Liver (tissue), 9 donors: Measurements from ENCODE around the gene RASA4B. TPM values are rescaled to one million over a fixed set of nuclear protein-coding genes. Genes with fewer than 3 reads are reported as not detected.

Source experiments
- DNase-seq: peaks from one replicate; pipeline ENCODE4 v3.0.0-alpha.2; 2017; ENCODE audit warnings: low spot score
- H3K27ac ChIP-seq, 2 donors: one replicate each; pipeline ENCODE4 v1.7.0; 2013; ENCODE audit warnings: inconsistent platforms in 2 of 2, low read length in 2 of 2, control low read depth in 1 of 2, low read depth in 1 of 2, mild to moderate bottlenecking in 1 of 2
- H3K27me3 ChIP-seq, 4 donors: one replicate each; pipeline versions ENCODE4 v1.6.1 to v1.7.0; 2013; ENCODE audit warnings: low read length in 3 of 4, inconsistent platforms in 1 of 4, mild to moderate bottlenecking in 1 of 4, moderate library complexity in 1 of 4; ENCODE audit not compliant: control insufficient read depth in 4 of 4, insufficient read depth in 4 of 4
- H3K36me3 ChIP-seq, 4 donors: one replicate each; pipeline versions ENCODE4 v1.6.1 to v1.7.0; 2013; ENCODE audit warnings: low read length in 3 of 4, mild to moderate bottlenecking in 3 of 4, low read depth in 1 of 4, moderate library complexity in 1 of 4; ENCODE audit not compliant: control insufficient read depth in 4 of 4, insufficient read depth in 3 of 4
- H3K4me1 ChIP-seq, 4 donors: one replicate each; pipeline versions ENCODE4 v1.6.1 to v1.7.0; 2013; ENCODE audit warnings: low read length in 3 of 4, mild to moderate bottlenecking in 3 of 4, moderate library complexity in 1 of 4; ENCODE audit not compliant: control insufficient read depth in 4 of 4, insufficient read depth in 4 of 4
- H3K4me3 ChIP-seq, 3 donors: one replicate each; pipeline versions ENCODE4 v1.6.1 to v1.7.0; 2013; ENCODE audit warnings: low read length in 3 of 3, control low read depth in 1 of 3, low read depth in 1 of 3, mild to moderate bottlenecking in 1 of 3
- H3K9ac ChIP-seq, 2 donors: one replicate each; pipeline ENCODE4 v1.7.0; 2013; ENCODE audit warnings: low read length in 2 of 2, mild to moderate bottlenecking in 2 of 2, moderate library complexity in 2 of 2, control low read depth in 1 of 2, low read depth in 1 of 2
- H3K9me3 ChIP-seq, 4 donors: one replicate each; pipeline versions ENCODE4 v1.6.1 to v1.7.0; 2013; ENCODE audit warnings: low read length in 3 of 4; ENCODE audit not compliant: control insufficient read depth in 4 of 4
- EGR1 ChIP-seq, 2 donors: IDR thresholded peaks; 2 replicates each; pipeline ENCODE4 v1.6.1; 2016 to 2018; ENCODE audit warnings: antibody characterized with exemption in 2 of 2, low read depth in 2 of 2
- FOXA1 ChIP-seq: IDR thresholded peaks from 2 replicates; pipeline ENCODE4 v1.6.1; 2016; ENCODE audit warnings: antibody characterized with exemption
- FOXA2 ChIP-seq: IDR thresholded peaks from 2 replicates; pipeline ENCODE4 v1.6.1; 2016; ENCODE audit warnings: antibody characterized with exemption
- GABPA ChIP-seq, 2 donors: IDR thresholded peaks in 1 of 2; conservative IDR thresholded peaks in 1 of 2; 2 replicates each; pipeline ENCODE4 v1.6.1; 2016; ENCODE audit warnings: antibody characterized with exemption in 2 of 2, mild to moderate bottlenecking in 1 of 2, moderate library complexity in 1 of 2
- HNF4A ChIP-seq, 2 donors: conservative IDR thresholded peaks; 2 replicates each; pipeline ENCODE4 v1.6.1; 2016; ENCODE audit warnings: antibody characterized with exemption in 2 of 2, mild to moderate bottlenecking in 2 of 2
- HNF4G ChIP-seq: IDR thresholded peaks from 2 replicates; pipeline ENCODE4 v1.6.1; 2016; ENCODE audit warnings: antibody characterized with exemption
- JUND ChIP-seq, 2 donors: IDR thresholded peaks; 2 replicates each; pipeline ENCODE4 v1.6.1; 2016; ENCODE audit warnings: antibody characterized with exemption in 2 of 2
- NR2F2 ChIP-seq: IDR thresholded peaks from 2 replicates; pipeline ENCODE4 v1.6.1; 2016; ENCODE audit warnings: antibody characterized with exemption
- RAD21 ChIP-seq, 2 donors: IDR thresholded peaks; 2 replicates each; pipeline ENCODE4 v1.6.1; 2016; ENCODE audit warnings: antibody characterized with exemption in 2 of 2, mild to moderate bottlenecking in 2 of 2
- RXRA ChIP-seq, 2 donors: IDR thresholded peaks; 2 replicates each; pipeline ENCODE4 v1.6.1; 2017 to 2018; ENCODE audit warnings: antibody characterized with exemption in 2 of 2, mild to moderate bottlenecking in 1 of 2
- SP1 ChIP-seq: IDR thresholded peaks from 2 replicates; pipeline ENCODE4 v1.6.1; 2018; ENCODE audit warnings: antibody characterized with exemption, mild to moderate bottlenecking
- TAF1 ChIP-seq: conservative IDR thresholded peaks from 2 replicates; pipeline ENCODE4 v1.6.1; 2016; ENCODE audit warnings: antibody characterized with exemption, mild to moderate bottlenecking
- YY1 ChIP-seq: IDR thresholded peaks from 2 replicates; pipeline ENCODE4 v1.6.1; 2016; ENCODE audit warnings: antibody characterized with exemption, mild to moderate bottlenecking
- WGBS: extraction: QIAGEN DNeasy Blood & Tissue Kit; methylation state at CpG from one replicate; pipeline ENCODE4 v1.1.7; 2013; 5-methylcytosine and 5-hydroxymethylcytosine counted together
- polyA plus RNA-seq, 2 donors: library from polyadenylated mRNA; stranded (reverse) in 1 of 2; unstranded in 1 of 2; fragments of 200-250 nt in 1 of 2; fragments of >200 nt in 1 of 2; fragmentation: Nextera tagmentation in 1 of 2; extraction: Ambion mirVana in 1 of 2; gene quantifications; one replicate each; pipeline versions ENCODE4 v1.2.1 to v1.2.3, GENCODE V29; 2013 to 2015
- total RNA-seq, 2 donors: library from RNA; depleted of rRNA; stranded (reverse); fragments of >200 nt; gene quantifications; one replicate each; pipeline ENCODE4 v1.2.3, GENCODE V29; 2014
- TF ChIP-seq, protein P1 (sequence below): IDR thresholded peaks from 2 replicates; pipeline ENCODE4 v1.6.1; 2016; ENCODE audit warnings: antibody characterized with exemption
- TF ChIP-seq, protein P2 (sequence below): IDR thresholded peaks from 2 replicates; pipeline ENCODE4 v1.6.1; 2016; ENCODE audit warnings: antibody characterized with exemption, mild to moderate bottlenecking
- TF ChIP-seq, protein P3 (sequence below): fragments of 150-350 bp; IDR thresholded peaks from 2 replicates; pipeline ENCODE4 v1.5.1; 2017; ENCODE audit warnings: improper control_type of control experiment, low read depth, low read length; ENCODE audit not compliant: missing input control
- TF ChIP-seq, protein P4 (sequence below): IDR thresholded peaks from 2 replicates; pipeline ENCODE4 v1.6.1; 2016; ENCODE audit warnings: antibody characterized with exemption
- TF ChIP-seq, protein P5 (sequence below): IDR thresholded peaks from 2 replicates; pipeline ENCODE4 v1.6.1; 2016; ENCODE audit warnings: antibody characterized with exemption
- donor health status: healthy.
- donor health status: healthy.
- donor health status: healthy.
- donor health status: healthy.
- donor health status: healthy.

The RASA4B gene
- total and polyA plus RNA-seq, 4 donors, result 0.62 to 4.8 (median 0.74) TPM

DNA sequence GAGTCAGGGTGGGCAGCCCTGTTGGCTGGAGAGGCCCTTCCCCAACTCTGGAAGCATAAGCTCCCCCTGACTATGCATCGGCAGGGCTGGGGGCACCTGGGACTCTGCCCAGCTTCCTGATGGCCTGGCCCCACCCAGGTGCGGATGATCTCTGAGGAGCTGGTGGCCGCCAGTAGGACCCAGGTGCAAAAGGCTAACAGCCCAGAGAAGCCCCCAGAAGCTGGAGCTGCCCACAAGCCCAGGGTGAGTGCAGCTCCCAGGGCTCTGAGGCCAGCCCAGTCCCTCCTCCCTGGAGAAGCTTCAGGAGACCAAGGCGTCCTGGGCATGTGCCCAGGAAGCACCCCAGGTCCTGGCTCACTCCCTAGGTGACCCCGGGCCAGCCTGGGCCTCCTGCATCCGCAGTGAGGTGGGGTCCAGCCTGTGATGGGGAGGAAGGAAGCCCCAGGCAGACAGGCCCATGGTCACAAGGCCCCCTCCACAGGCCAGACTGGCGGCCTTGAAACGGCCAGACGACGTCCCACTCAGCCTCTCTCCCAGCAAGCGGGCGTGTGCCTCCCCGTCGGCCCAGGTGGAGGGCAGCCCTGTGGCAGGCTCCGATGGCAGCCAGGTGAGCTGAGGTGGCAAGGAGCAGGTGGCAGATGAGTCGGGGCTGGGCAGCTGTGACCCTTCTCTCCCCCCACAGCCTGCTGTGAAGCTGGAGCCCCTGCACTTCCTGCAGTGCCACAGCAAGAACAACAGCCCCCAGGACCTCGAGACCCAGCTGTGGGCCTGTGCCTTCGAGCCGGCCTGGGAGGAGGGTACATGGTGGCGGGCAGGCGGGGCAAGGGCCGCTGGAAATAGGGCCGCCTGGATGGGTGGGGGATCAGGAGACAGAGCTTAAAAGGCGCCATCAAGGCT lies 49.7 kb downstream of the RASA4B start:
- Histone ChIP-seq H3K9me3 (no peaks in the 10 kb centered on the region), H3K9ac (no peak overlapping the region), H3K4me3 (no peak overlapping the region), H3K27ac (no peak overlapping the region), H3K27me3 (no peaks in the 10 kb centered on the region), H3K36me3 (peaks cover 0 to 7% (median 4%) of the 10 kb centered on the region in 4 donors), H3K4me1 (peaks cover 14 to 67% (median 55%) of the 10 kb centered on the region in 4 donors)
- DNase-seq, result no peak
- 96% methylated on average over 24 of the region's 24 CpGs for WGBS
- TF ChIP-seq TAF1, result no peak
- TF ChIP-seq GABPA (IDR thresholded peaks at IDR 0.05 in 1 of 2, conservative IDR thresholded peaks at IDR 0.05 in 1 of 2), result no peak
- TF ChIP-seq HNF4G, result no peak
- TF ChIP-seq YY1, result no peak
- TF ChIP-seq, protein P1, sequence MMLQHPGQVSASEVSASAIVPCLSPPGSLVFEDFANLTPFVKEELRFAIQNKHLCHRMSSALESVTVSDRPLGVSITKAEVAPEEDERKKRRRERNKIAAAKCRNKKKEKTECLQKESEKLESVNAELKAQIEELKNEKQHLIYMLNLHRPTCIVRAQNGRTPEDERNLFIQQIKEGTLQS, result no peak
- no peak for TF ChIP-seq JUND (IDR thresholded peaks at IDR 0.05)
- TF ChIP-seq NR2F2, result no peak
- no peak for TF ChIP-seq FOXA1
- TF ChIP-seq, protein P2, sequence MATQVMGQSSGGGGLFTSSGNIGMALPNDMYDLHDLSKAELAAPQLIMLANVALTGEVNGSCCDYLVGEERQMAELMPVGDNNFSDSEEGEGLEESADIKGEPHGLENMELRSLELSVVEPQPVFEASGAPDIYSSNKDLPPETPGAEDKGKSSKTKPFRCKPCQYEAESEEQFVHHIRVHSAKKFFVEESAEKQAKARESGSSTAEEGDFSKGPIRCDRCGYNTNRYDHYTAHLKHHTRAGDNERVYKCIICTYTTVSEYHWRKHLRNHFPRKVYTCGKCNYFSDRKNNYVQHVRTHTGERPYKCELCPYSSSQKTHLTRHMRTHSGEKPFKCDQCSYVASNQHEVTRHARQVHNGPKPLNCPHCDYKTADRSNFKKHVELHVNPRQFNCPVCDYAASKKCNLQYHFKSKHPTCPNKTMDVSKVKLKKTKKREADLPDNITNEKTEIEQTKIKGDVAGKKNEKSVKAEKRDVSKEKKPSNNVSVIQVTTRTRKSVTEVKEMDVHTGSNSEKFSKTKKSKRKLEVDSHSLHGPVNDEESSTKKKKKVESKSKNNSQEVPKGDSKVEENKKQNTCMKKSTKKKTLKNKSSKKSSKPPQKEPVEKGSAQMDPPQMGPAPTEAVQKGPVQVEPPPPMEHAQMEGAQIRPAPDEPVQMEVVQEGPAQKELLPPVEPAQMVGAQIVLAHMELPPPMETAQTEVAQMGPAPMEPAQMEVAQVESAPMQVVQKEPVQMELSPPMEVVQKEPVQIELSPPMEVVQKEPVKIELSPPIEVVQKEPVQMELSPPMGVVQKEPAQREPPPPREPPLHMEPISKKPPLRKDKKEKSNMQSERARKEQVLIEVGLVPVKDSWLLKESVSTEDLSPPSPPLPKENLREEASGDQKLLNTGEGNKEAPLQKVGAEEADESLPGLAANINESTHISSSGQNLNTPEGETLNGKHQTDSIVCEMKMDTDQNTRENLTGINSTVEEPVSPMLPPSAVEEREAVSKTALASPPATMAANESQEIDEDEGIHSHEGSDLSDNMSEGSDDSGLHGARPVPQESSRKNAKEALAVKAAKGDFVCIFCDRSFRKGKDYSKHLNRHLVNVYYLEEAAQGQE, result no peak
- TF ChIP-seq, protein P3, sequence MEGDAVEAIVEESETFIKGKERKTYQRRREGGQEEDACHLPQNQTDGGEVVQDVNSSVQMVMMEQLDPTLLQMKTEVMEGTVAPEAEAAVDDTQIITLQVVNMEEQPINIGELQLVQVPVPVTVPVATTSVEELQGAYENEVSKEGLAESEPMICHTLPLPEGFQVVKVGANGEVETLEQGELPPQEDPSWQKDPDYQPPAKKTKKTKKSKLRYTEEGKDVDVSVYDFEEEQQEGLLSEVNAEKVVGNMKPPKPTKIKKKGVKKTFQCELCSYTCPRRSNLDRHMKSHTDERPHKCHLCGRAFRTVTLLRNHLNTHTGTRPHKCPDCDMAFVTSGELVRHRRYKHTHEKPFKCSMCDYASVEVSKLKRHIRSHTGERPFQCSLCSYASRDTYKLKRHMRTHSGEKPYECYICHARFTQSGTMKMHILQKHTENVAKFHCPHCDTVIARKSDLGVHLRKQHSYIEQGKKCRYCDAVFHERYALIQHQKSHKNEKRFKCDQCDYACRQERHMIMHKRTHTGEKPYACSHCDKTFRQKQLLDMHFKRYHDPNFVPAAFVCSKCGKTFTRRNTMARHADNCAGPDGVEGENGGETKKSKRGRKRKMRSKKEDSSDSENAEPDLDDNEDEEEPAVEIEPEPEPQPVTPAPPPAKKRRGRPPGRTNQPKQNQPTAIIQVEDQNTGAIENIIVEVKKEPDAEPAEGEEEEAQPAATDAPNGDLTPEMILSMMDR, result no peak
- TF ChIP-seq FOXA2, result no peak
- TF ChIP-seq RXRA (IDR thresholded peaks at IDR 0.05), result no peak
- TF ChIP-seq EGR1 (IDR thresholded peaks at IDR 0.05; ENCODE audit: low read depth in 2 of 2), result no peak
- TF ChIP-seq HNF4A (conservative IDR thresholded peaks at IDR 0.05), result no peak
- no peak for TF ChIP-seq RAD21 (IDR thresholded peaks at IDR 0.05)
- TF ChIP-seq, protein P4, sequence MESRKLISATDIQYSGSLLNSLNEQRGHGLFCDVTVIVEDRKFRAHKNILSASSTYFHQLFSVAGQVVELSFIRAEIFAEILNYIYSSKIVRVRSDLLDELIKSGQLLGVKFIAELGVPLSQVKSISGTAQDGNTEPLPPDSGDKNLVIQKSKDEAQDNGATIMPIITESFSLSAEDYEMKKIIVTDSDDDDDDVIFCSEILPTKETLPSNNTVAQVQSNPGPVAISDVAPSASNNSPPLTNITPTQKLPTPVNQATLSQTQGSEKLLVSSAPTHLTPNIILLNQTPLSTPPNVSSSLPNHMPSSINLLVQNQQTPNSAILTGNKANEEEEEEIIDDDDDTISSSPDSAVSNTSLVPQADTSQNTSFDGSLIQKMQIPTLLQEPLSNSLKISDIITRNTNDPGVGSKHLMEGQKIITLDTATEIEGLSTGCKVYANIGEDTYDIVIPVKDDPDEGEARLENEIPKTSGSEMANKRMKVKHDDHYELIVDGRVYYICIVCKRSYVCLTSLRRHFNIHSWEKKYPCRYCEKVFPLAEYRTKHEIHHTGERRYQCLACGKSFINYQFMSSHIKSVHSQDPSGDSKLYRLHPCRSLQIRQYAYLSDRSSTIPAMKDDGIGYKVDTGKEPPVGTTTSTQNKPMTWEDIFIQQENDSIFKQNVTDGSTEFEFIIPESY, result no peak
- no peak for TF ChIP-seq SP1
- TF ChIP-seq, protein P5, sequence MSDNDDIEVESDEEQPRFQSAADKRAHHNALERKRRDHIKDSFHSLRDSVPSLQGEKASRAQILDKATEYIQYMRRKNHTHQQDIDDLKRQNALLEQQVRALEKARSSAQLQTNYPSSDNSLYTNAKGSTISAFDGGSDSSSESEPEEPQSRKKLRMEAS, result no peak
